Measurements from ENCODE around the gene CDC42BPG. TPM values are rescaled to one million over a fixed set of nuclear protein-coding genes. Genes with fewer than 3 reads are reported as not detected.
A peak's percentile ranks its signal among the peaks of the same experiment; 100 is the strongest.

CDC42BPG gene
- total and polyA plus RNA-seq, 10 of the 15 experiments (the other 5 are each of a cell fraction or from before 2014, with no cell fraction given) = 0.02 to 1.3 (median 0.09) TPM; not detected in 1

GRCh38 chr11:64844330-64845128 lies at the start of gene CDC42BPG (continued):
- no peak for TF ChIP-seq KLF5 (IDR thresholded peaks at IDR 0.05; ENCODE audit: partially characterized antibody)
- TF ChIP-seq KAT2A (conservative IDR thresholded peaks at IDR 0.05; ENCODE audit: control insufficient read depth, low read depth, low read length) = no peak
- TF ChIP-seq HDGF (IDR thresholded peaks at IDR 0.05) = no peak
- no peak for TF ChIP-seq PAX8 (IDR thresholded peaks at IDR 0.05)
- TF ChIP-seq MXI1 (IDR thresholded peaks at IDR 0.05; ENCODE audit: low read depth, low read length) = no peak
- TF ChIP-seq EGR1 (IDR thresholded peaks at IDR 0.05; ENCODE audit: borderline replicate concordance in 1 of 2, low read depth in 2 of 2, low read length in 2 of 2) = peak in 1 of 2 experiments; percentile 98; a peak in 2 of 3 replicates
- TF ChIP-seq NBN (IDR thresholded peaks at IDR 0.05) = 0 out of 2 replicates have a peak, but pooled peaks have one; percentile 4
- TF ChIP-seq MTA3 (IDR thresholded peaks at IDR 0.05; ENCODE audit: borderline replicate concordance, low read length) = no peak
- TF ChIP-seq IKZF1 (conservative IDR thresholded peaks at IDR 0.05) = peak; percentile 95
- no peak for TF ChIP-seq TBL1XR1 (IDR thresholded peaks at IDR 0.05; ENCODE audit: low read depth, low read length)
- peak; percentile 47 for TF ChIP-seq SIX5 (IDR thresholded peaks at IDR 0.05; ENCODE audit: low read depth, low read length, severe bottlenecking)
- TF ChIP-seq, protein P1, sequence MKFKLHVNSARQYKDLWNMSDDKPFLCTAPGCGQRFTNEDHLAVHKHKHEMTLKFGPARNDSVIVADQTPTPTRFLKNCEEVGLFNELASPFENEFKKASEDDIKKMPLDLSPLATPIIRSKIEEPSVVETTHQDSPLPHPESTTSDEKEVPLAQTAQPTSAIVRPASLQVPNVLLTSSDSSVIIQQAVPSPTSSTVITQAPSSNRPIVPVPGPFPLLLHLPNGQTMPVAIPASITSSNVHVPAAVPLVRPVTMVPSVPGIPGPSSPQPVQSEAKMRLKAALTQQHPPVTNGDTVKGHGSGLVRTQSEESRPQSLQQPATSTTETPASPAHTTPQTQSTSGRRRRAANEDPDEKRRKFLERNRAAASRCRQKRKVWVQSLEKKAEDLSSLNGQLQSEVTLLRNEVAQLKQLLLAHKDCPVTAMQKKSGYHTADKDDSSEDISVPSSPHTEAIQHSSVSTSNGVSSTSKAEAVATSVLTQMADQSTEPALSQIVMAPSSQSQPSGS (IDR thresholded peaks at IDR 0.05; ENCODE audit: low read length) = no peak
- TF ChIP-seq YY1 (IDR thresholded peaks at IDR 0.05; ENCODE audit: low read depth, low read length) = 0 out of 2 replicates have a peak, but pooled peaks have one; percentile 26
- TF ChIP-seq NKRF (conservative IDR thresholded peaks at IDR 0.05) = 0 out of 2 replicates have a peak, but pooled peaks have one; percentile 41
- TF ChIP-seq, protein P2, sequence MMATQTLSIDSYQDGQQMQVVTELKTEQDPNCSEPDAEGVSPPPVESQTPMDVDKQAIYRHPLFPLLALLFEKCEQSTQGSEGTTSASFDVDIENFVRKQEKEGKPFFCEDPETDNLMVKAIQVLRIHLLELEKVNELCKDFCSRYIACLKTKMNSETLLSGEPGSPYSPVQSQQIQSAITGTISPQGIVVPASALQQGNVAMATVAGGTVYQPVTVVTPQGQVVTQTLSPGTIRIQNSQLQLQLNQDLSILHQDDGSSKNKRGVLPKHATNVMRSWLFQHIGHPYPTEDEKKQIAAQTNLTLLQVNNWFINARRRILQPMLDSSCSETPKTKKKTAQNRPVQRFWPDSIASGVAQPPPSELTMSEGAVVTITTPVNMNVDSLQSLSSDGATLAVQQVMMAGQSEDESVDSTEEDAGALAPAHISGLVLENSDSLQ (IDR thresholded peaks at IDR 0.05) = peak; percentile 87
- TF ChIP-seq BCL11A (IDR thresholded peaks at IDR 0.05; ENCODE audit: low read depth, low read length) = no peak
